ENCODE data around the gene CDH5.

DNA sequence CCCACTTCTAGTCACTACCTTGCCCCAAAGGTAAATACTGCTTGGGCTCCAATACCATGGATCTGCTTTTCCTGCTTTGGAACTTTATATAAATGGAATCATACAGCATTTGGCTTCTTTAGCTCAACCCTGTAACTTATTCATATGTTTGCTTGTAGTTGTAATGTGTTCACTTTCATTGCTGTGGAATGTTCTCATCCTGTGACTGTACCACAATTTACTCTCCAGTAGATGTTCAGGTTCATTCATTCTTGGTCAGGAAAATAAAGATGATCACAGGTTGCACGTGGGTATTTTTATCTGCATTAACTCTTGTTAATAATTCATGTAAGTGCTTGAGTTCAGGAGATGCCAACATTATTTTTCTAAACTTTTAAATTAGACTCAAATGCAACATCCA is 53.9 kb downstream of the CDH5 start:
- TF ChIP-seq, protein P1, sequence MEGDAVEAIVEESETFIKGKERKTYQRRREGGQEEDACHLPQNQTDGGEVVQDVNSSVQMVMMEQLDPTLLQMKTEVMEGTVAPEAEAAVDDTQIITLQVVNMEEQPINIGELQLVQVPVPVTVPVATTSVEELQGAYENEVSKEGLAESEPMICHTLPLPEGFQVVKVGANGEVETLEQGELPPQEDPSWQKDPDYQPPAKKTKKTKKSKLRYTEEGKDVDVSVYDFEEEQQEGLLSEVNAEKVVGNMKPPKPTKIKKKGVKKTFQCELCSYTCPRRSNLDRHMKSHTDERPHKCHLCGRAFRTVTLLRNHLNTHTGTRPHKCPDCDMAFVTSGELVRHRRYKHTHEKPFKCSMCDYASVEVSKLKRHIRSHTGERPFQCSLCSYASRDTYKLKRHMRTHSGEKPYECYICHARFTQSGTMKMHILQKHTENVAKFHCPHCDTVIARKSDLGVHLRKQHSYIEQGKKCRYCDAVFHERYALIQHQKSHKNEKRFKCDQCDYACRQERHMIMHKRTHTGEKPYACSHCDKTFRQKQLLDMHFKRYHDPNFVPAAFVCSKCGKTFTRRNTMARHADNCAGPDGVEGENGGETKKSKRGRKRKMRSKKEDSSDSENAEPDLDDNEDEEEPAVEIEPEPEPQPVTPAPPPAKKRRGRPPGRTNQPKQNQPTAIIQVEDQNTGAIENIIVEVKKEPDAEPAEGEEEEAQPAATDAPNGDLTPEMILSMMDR (conservative IDR thresholded peaks at IDR 0.05) = no peak
- TF ChIP-seq ZFX (IDR thresholded peaks at IDR 0.05) = no peak
